BJ (cell line): ENCODE data around the gene MEIS1. TPM values are rescaled to one million over a fixed set of nuclear protein-coding genes. Genes with fewer than 3 reads are reported as not detected.

Source experiments
- CTCF ChIA-PET: fragments of 350-600 bp; formaldehyde crosslinking; extraction: SDS; loops from one replicate; lab custom pipeline; 2021; ENCODE audit warnings: antibody characterized with exemption, inconsistent platforms; lab: Yijun Ruan, JAX
- POLR2A ChIA-PET: fragments of 300-600 bp; sonication (Branson Sonifier 250); formaldehyde crosslinking; extraction: SDS; loops from one replicate; lab custom pipeline; 2021; ENCODE audit warnings: antibody characterized with exemption; lab: Charles Lee
- DNase-seq: peaks from one replicate; pipeline ENCODE4 v3.0.0-alpha.2; 2011; ENCODE audit warnings: low read depth
- H3K27me3 ChIP-seq: 2 replicates; pipeline ENCODE4 v1.6.0; 2011; ENCODE audit warnings: low read length; ENCODE audit not compliant: control insufficient read depth, insufficient read depth
- H3K36me3 ChIP-seq: 2 replicates; pipeline ENCODE4 v1.5.1; 2011; ENCODE audit warnings: low read length; ENCODE audit not compliant: control insufficient read depth, insufficient read depth
- H3K4me3 ChIP-seq: 2 replicates; pipeline ENCODE4 v1.5.1; 2011; ENCODE audit warnings: low read depth, mild to moderate bottlenecking, control low read depth, low read length
- CTCF ChIP-seq: IDR thresholded peaks from 2 replicates; pipeline ENCODE4 v1.5.1; 2011; ENCODE audit warnings: low read depth, mild to moderate bottlenecking, control low read depth, inconsistent platforms, low read length, moderate library complexity; ENCODE audit not compliant: insufficient read depth
- polyA plus RNA-seq: library from polyadenylated mRNA; depleted of rRNA; stranded (reverse); fragments of >200 nt; gene quantifications from 2 replicates; pipeline ENCODE4 v1.2.3, GENCODE V29; 2011

The MEIS1 gene
- polyA plus RNA-seq, 1 experiment = 65.7 TPM

GRCh38 chr2:66601624-66602023 is 166.7 kb downstream of the MEIS1 start:
- H3K36me3 ChIP-seq = no peaks in the 10 kb centered on the region
- POLR2A ChIA-PET = interaction anchor here (0.6 kb wide), 1 partner anchor 163 kb away, joined by 14 read pairs; no protein-coding TSS in a partner anchor
- CTCF ChIA-PET = no interaction called here
- no peak overlapping the region for H3K4me3 ChIP-seq
- no peak for DNase-seq
- no peaks in the 10 kb centered on the region for H3K27me3 ChIP-seq
- TF ChIP-seq CTCF = no peak

- ChIA-PET CTCF (no interaction called here), POLR2A (no interaction called here)
- no peak for TF ChIP-seq CTCF
- Histone ChIP-seq H3K27me3 (no peaks in the 10 kb centered on the region), H3K4me3 (no peak overlapping the region), H3K36me3 (no peaks in the 10 kb centered on the region)
- no peak for DNase-seq
Measured at GRCh38 chr2:66602341-66602740, 167.4 kb downstream of the MEIS1 start.

GRCh38 chr2:66604326-66604725 is 169.4 kb downstream of the MEIS1 start:
- no peak for DNase-seq
- CTCF ChIA-PET = interaction anchor here (1.1 kb wide), 1 partner anchor 15 kb away, joined by 3 read pairs; no protein-coding TSS in a partner anchor
- H3K27me3 ChIP-seq = no peaks in the 10 kb centered on the region
- POLR2A ChIA-PET = no interaction called here
- no peak overlapping the region for H3K4me3 ChIP-seq
- no peaks in the 10 kb centered on the region for H3K36me3 ChIP-seq
- no peak for TF ChIP-seq CTCF

- CTCF ChIA-PET = interaction anchor here (1.1 kb wide), 1 partner anchor 14 kb away, joined by 3 read pairs; no protein-coding TSS in a partner anchor
- no peaks in the 10 kb centered on the region for H3K27me3 ChIP-seq
- H3K4me3 ChIP-seq = no peak overlapping the region
- H3K36me3 ChIP-seq = no peaks in the 10 kb centered on the region
- POLR2A ChIA-PET = no interaction called here
- no peak for TF ChIP-seq CTCF
- no peak for DNase-seq
Measured at GRCh38 chr2:66604976-66605375, 170.1 kb downstream of the MEIS1 start.

DNA sequence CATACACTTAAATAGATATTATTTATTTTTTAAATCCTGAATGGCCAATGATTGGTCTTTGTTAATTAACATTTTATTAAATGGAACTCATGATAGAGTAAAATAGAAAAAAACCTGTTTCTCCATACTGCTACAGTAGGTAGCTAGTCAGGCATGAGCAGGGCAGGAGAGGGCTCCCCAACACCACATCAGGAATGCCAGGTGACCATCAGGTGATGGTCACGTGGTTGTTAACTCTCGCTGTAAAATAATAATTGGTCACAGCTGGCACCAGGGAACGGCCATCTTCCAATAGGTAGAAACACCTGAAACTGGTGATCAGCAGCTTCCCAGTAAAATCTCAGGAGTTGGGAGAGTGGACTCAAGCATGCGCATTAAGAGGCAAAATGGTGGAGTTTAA is 172.2 kb downstream of the MEIS1 start:
- no peak overlapping the region for H3K4me3 ChIP-seq
- ChIA-PET CTCF (interaction anchor here (1.2 kb wide), 1 partner anchor 15 kb away, joined by 4 read pairs; no protein-coding TSS in a partner anchor), POLR2A (no interaction called here)
- H3K36me3 ChIP-seq = no peaks in the 10 kb centered on the region
- DNase-seq = no peak
- TF ChIP-seq CTCF = no peak
- no peaks in the 10 kb centered on the region for H3K27me3 ChIP-seq
